ENCODE measurements around the gene AGAP1.

AGAP1 gene

GRCh38 chr2:235511187-235511661, 17.4 kb downstream of the AGAP1 start:
- no peak for DNase-seq

GRCh38 chr2:235511751-235512698, 18.2 kb downstream of the AGAP1 start:
- DNase-seq = no peak

GRCh38 chr2:235512699-235513053, 18.8 kb downstream of the AGAP1 start:
- no peak for DNase-seq

- DNase-seq = no peak
Measured at GRCh38 chr2:235513984-235514626, 20.3 kb downstream of the AGAP1 start.

GRCh38 chr2:235514627-235515363, 21.0 kb downstream of the AGAP1 start:
- DNase-seq = no peak

GRCh38 chr2:235515364-235515742, 21.5 kb downstream of the AGAP1 start:
- DNase-seq = no peak

- no peak for DNase-seq
Measured at GRCh38 chr2:235515821-235516220, 22.0 kb downstream of the AGAP1 start.

- DNase-seq = no peak
Measured at GRCh38 chr2:235516257-235516656, 22.4 kb downstream of the AGAP1 start.

GRCh38 chr2:235518322-235519090, 24.7 kb downstream of the AGAP1 start:
- DNase-seq = no peak

- DNase-seq = no peak
Measured at GRCh38 chr2:235520787-235521186, 26.9 kb downstream of the AGAP1 start.

- no peak for DNase-seq
Measured at GRCh38 chr2:235521844-235522243, 28.0 kb downstream of the AGAP1 start.

GRCh38 chr2:235523021-235523420, 29.2 kb downstream of the AGAP1 start:
- DNase-seq = no peak

- DNase-seq = no peak
Measured at GRCh38 chr2:235523486-235524150, 29.8 kb downstream of the AGAP1 start.

GRCh38 chr2:235526166-235526565, 32.3 kb downstream of the AGAP1 start:
- DNase-seq = no peak

- no peak for DNase-seq
Measured at GRCh38 chr2:235527806-235528469, 34.1 kb downstream of the AGAP1 start.

GRCh38 chr2:235529621-235530020, 35.8 kb downstream of the AGAP1 start:
- no peak for DNase-seq

GRCh38 chr2:235530735-235531134, 36.9 kb downstream of the AGAP1 start:
- no peak for DNase-seq

- DNase-seq = no peak
Measured at GRCh38 chr2:235532307-235532706, 38.5 kb downstream of the AGAP1 start.

GRCh38 chr2:235533198-235533597, 39.4 kb downstream of the AGAP1 start:
- no peak for DNase-seq

GRCh38 chr2:235533616-235534385, 40.0 kb downstream of the AGAP1 start:
- no peak for DNase-seq

Measured in stimulated activated CD8-positive, alpha-beta memory T cell treated with anti-CD3 and anti-CD28 coated beads, Interleukin-4, amount 100 ng/mL, for 48 hours (primary cell).